Upper lobe of right lung (tissue), 1 donor: ENCODE data around the gene OSBPL3. TPM values are rescaled to one million over a fixed set of nuclear protein-coding genes. Genes with fewer than 3 reads are reported as not detected.

Experiments used
- ATAC-seq: fragments of 200-7000 bp; cut with Tn5 transposase; one replicate; pipeline ENCODE4 v1.9.1; 2020; ENCODE audit warnings: mild to moderate bottlenecking, moderate library complexity
- DNase-seq: peaks from one replicate; pipeline ENCODE4 v3.0.0-alpha.2; 2020
- H3K27ac ChIP-seq: fragments of 200-600 bp; one replicate; pipeline ENCODE4 v1.8.0; 2022
- H3K27me3 ChIP-seq: fragments of 200-600 bp; one replicate; pipeline ENCODE4 v1.8.0; 2022; ENCODE audit warnings: mild to moderate bottlenecking
- H3K36me3 ChIP-seq: fragments of 200-600 bp; one replicate; pipeline ENCODE4 v1.8.0; 2022
- H3K4me1 ChIP-seq: fragments of 200-600 bp; one replicate; pipeline ENCODE4 v1.8.0; 2022
- H3K4me3 ChIP-seq: fragments of 200-600 bp; one replicate; pipeline ENCODE4 v1.8.0; 2022; ENCODE audit warnings: mild to moderate bottlenecking
- H3K9me3 ChIP-seq: fragments of 200-600 bp; one replicate; pipeline ENCODE4 v1.8.0; 2022
- intact Hi-C: fragments of 100-400 bp; cut with DNase I; formaldehyde crosslinking; loops from one replicate; pipeline ENCODE4 v1.11.0; 2022
- total RNA-seq: library from RNA; stranded (reverse); fragmentation: NEBNext Ultra II Directional; extraction: Animal tissue kit (Norgen Biotek cat#: 25700); gene quantifications from one replicate; pipeline ENCODE4 v1.2.1, GENCODE V29; 2021
- TF ChIP-seq, protein P1 (sequence below): fragments of 200-600 bp; IDR thresholded peaks from one replicate; pipeline ENCODE4 v1.8.0; 2022; ENCODE audit warnings: antibody characterized with exemption
- donor health status: DM: no; HTN: yes; CAD: no; lungs with severe emphysema.

The OSBPL3 gene
- total RNA-seq, 1 donor from 2014 or later, result 23.7 TPM

- H3K27ac ChIP-seq, result no peak overlapping the region
- H3K27me3 ChIP-seq, result no peaks in the 10 kb centered on the region
- DNase-seq, result no peak
- no peaks in the 10 kb centered on the region for H3K4me1 ChIP-seq
- H3K4me3 ChIP-seq, result no peak overlapping the region
- TF ChIP-seq, protein P1, sequence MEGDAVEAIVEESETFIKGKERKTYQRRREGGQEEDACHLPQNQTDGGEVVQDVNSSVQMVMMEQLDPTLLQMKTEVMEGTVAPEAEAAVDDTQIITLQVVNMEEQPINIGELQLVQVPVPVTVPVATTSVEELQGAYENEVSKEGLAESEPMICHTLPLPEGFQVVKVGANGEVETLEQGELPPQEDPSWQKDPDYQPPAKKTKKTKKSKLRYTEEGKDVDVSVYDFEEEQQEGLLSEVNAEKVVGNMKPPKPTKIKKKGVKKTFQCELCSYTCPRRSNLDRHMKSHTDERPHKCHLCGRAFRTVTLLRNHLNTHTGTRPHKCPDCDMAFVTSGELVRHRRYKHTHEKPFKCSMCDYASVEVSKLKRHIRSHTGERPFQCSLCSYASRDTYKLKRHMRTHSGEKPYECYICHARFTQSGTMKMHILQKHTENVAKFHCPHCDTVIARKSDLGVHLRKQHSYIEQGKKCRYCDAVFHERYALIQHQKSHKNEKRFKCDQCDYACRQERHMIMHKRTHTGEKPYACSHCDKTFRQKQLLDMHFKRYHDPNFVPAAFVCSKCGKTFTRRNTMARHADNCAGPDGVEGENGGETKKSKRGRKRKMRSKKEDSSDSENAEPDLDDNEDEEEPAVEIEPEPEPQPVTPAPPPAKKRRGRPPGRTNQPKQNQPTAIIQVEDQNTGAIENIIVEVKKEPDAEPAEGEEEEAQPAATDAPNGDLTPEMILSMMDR, result no peak
- ATAC-seq, result no peak
- intact Hi-C loops, result no loop called here
- no peaks in the 10 kb centered on the region for H3K9me3 ChIP-seq
- H3K36me3 ChIP-seq, result no peaks in the 10 kb centered on the region
Measured at GRCh38 chr7:24752073-24752800, 227.7 kb downstream of the OSBPL3 start.

DNA sequence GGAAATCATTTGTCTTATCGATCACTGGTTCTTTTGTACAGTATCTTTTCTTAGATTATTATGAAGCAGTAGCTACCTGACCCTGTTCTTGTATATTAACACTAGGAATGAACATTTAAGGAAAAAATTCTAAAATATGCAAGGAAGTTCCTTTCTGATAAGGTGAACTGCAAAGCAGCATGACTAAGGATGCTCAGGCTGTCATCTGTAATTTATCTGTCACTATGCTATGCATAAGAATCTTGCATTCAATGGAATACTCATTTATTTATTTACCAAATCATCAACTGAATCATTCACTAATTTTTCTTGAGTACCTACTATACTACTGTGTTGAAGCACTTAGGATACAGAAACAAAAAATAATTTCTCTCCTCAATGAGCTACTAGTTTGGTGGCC is 228.5 kb downstream of the OSBPL3 start:
- TF ChIP-seq, protein P1, result no peak
- ATAC-seq, result no peak
- no peaks in the 10 kb centered on the region for H3K27me3 ChIP-seq
- intact Hi-C loops, result no loop called here
- no peak overlapping the region for H3K4me3 ChIP-seq
- H3K36me3 ChIP-seq, result no peaks in the 10 kb centered on the region
- DNase-seq, result no peak
- no peak overlapping the region for H3K27ac ChIP-seq
- no peaks in the 10 kb centered on the region for H3K4me1 ChIP-seq
- no peaks in the 10 kb centered on the region for H3K9me3 ChIP-seq

GRCh38 chr7:24750441-24751055 is 229.4 kb downstream of the OSBPL3 start:
- Histone ChIP-seq H3K36me3 (no peaks in the 10 kb centered on the region), H3K9me3 (no peaks in the 10 kb centered on the region), H3K4me1 (no peaks in the 10 kb centered on the region), H3K4me3 (no peak overlapping the region), H3K27me3 (no peaks in the 10 kb centered on the region), H3K27ac (no peak overlapping the region)
- TF ChIP-seq, protein P1, result no peak
- ATAC-seq, result no peak
- no peak for DNase-seq
- intact Hi-C loops, result no loop called here

DNA sequence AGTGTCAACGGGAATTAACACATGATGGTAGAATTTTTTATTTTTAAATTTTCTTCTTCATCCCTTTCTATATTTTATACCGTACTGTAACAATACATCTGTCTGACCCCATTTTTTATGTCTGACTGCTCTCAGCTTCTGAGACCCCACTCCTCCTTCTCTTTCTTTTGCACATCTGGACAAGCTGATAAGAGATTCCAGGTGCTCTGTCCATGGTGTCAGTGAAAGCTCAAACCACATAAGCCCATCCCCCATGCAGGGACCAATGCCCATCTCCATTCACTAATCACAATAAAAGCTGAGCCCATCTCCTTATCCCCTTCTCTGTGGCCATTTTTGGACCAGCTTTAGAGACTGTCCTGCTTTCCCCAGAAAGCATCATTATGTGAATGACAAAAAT is 231.5 kb downstream of the OSBPL3 start:
- TF ChIP-seq, protein P1, result no peak
- intact Hi-C loops, result no loop called here

More for the DNA sequence above, 231.5 kb downstream of the OSBPL3 start:
- Histone ChIP-seq H3K36me3 (no peaks in the 10 kb centered on the region), H3K4me1 (no peaks in the 10 kb centered on the region), H3K27ac (no peak overlapping the region), H3K4me3 (no peak overlapping the region), H3K27me3 (no peaks in the 10 kb centered on the region), H3K9me3 (no peaks in the 10 kb centered on the region)
- no peak for ATAC-seq
- no peak for DNase-seq

Other genes with a start within 250 kb of the OSBPL3 start
- 13.4 TPM for gene GSDME, start 222.7 kb downstream of the OSBPL3 start, total RNA-seq
- 72.8 TPM for gene CYCS, start 145.1 kb upstream of the OSBPL3 start, total RNA-seq
- not detected for gene NPVF, start 248.3 kb upstream of the OSBPL3 start, total RNA-seq